ENCODE data around the gene SIGLEC6. TPM values are rescaled to one million over a fixed set of nuclear protein-coding genes. Genes with fewer than 3 reads are reported as not detected.

Gene SIGLEC6
- total and polyA plus RNA-seq, 12 donors, result 0.06 to 0.18 TPM; not detected in 10

- no peak for TF ChIP-seq CTCF (IDR thresholded peaks at IDR 0.05)
- no peak for TF ChIP-seq POLR2A (IDR thresholded peaks at IDR 0.05)
- Histone ChIP-seq H3K27me3 (peaks cover 7% of the 10 kb centered on the region), H3K4me3 (no peak overlapping the region), H3K9me3 (replicated peaks in 1 of 3) (no peaks in the 10 kb centered on the region), H3K4me1 (replicated peaks in 1 of 2) (no peaks in the 10 kb centered on the region), H3K27ac (no peak overlapping the region), H3K36me3 (replicated peaks in 1 of 2) (no peaks in the 10 kb centered on the region)
- 78 to 83% (median 80%) methylated on average over 6 of the region's 6 CpGs for WGBS, 4 donors
- intact Hi-C loops (cut with DNase I), result no loop called here
- DNase-seq, result no peak
These were observed 12.6 kb upstream of the SIGLEC6 start for GRCh38 chr19:51544038-51544437.

- Histone ChIP-seq H3K36me3 (replicated peaks in 1 of 2) (no peaks in the 10 kb centered on the region), H3K9me3 (replicated peaks in 1 of 3) (no peaks in the 10 kb centered on the region), H3K27me3 (peaks cover 7% of the 10 kb centered on the region), H3K27ac (no peak overlapping the region), H3K4me1 (replicated peaks in 1 of 2) (no peaks in the 10 kb centered on the region), H3K4me3 (no peak overlapping the region)
- TF ChIP-seq POLR2A (IDR thresholded peaks at IDR 0.05) (no peak), CTCF (IDR thresholded peaks at IDR 0.05) (no peak)
- no peak for DNase-seq
- intact Hi-C loops (cut with DNase I), result no loop called here
- 70 to 75% (median 73%) methylated on average over 2 to 5 of the region's 5 CpGs for WGBS, 4 donors
These were observed 11.2 kb upstream of the SIGLEC6 start for GRCh38 chr19:51542699-51543098.

- no peaks in the 10 kb centered on the region for H3K36me3 ChIP-seq (replicated peaks in 1 of 2)
- H3K4me3 ChIP-seq, result no peak overlapping the region
- H3K9me3 ChIP-seq (replicated peaks in 1 of 3), result no peaks in the 10 kb centered on the region
- H3K27ac ChIP-seq, result no peak overlapping the region
- no peak for DNase-seq
- intact Hi-C loops (cut with DNase I), result no loop called here
- 53 to 68% (median 58%) methylated on average over 9 to 10 of the region's 10 CpGs for WGBS, 4 donors
- no peaks in the 10 kb centered on the region for H3K4me1 ChIP-seq (replicated peaks in 1 of 2)
- TF ChIP-seq POLR2A (IDR thresholded peaks at IDR 0.05) (no peak), CTCF (IDR thresholded peaks at IDR 0.05) (no peak)
- H3K27me3 ChIP-seq, result peaks cover 10% of the 10 kb centered on the region
These were observed 10.2 kb upstream of the SIGLEC6 start for GRCh38 chr19:51541458-51542357.

GRCh38 chr19:51539821-51540366 is 8.4 kb upstream of the SIGLEC6 start:
- H3K27ac ChIP-seq, result no peak overlapping the region
- TF ChIP-seq CTCF (IDR thresholded peaks at IDR 0.05), result no peak
- TF ChIP-seq POLR2A (IDR thresholded peaks at IDR 0.05), result no peak

More at GRCh38 chr19:51539821-51540366, 8.4 kb upstream of the SIGLEC6 start:
- peaks cover 10% of the 10 kb centered on the region for H3K27me3 ChIP-seq
- no peaks in the 10 kb centered on the region for H3K4me1 ChIP-seq (replicated peaks in 1 of 2)
- DNase-seq, result no peak
- no peaks in the 10 kb centered on the region for H3K36me3 ChIP-seq (replicated peaks in 1 of 2)
- no peak overlapping the region for H3K4me3 ChIP-seq
- intact Hi-C loops (cut with DNase I), result no loop called here
- no peaks in the 10 kb centered on the region for H3K9me3 ChIP-seq (replicated peaks in 1 of 3)
- 72 to 82% (median 78%) methylated on average over 4 of the region's 4 CpGs for WGBS, 4 donors
